ENCODE data around the gene INTS11. TPM values are rescaled to one million over a fixed set of nuclear protein-coding genes. Genes with fewer than 3 reads are reported as not detected.

INTS11 gene
- total and polyA plus RNA-seq, 4 donors, result 26.3 to 40.5 (median 34.5) TPM

DNA sequence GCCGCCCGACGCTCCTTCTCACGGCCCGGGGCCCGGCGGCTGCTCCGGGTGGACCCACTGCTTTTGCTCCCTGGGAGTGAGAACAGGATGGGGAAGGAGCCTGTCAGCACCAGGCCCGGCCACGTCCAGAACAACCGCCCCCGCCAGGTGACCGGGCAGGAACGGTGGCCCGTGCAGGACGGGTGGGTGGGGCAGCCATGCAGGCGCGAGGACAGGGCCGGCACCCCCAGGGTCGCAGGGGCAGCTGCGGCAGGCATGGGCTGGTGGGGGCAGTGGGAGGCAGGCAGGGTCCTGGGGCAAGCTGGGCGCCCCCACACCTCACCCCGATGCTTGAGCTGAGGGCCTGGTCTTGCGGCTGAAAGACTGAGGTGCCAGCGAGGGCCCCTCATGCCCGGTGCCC is 12.0 kb upstream of the INTS11 start (continued):
- TF ChIP-seq, protein P1, sequence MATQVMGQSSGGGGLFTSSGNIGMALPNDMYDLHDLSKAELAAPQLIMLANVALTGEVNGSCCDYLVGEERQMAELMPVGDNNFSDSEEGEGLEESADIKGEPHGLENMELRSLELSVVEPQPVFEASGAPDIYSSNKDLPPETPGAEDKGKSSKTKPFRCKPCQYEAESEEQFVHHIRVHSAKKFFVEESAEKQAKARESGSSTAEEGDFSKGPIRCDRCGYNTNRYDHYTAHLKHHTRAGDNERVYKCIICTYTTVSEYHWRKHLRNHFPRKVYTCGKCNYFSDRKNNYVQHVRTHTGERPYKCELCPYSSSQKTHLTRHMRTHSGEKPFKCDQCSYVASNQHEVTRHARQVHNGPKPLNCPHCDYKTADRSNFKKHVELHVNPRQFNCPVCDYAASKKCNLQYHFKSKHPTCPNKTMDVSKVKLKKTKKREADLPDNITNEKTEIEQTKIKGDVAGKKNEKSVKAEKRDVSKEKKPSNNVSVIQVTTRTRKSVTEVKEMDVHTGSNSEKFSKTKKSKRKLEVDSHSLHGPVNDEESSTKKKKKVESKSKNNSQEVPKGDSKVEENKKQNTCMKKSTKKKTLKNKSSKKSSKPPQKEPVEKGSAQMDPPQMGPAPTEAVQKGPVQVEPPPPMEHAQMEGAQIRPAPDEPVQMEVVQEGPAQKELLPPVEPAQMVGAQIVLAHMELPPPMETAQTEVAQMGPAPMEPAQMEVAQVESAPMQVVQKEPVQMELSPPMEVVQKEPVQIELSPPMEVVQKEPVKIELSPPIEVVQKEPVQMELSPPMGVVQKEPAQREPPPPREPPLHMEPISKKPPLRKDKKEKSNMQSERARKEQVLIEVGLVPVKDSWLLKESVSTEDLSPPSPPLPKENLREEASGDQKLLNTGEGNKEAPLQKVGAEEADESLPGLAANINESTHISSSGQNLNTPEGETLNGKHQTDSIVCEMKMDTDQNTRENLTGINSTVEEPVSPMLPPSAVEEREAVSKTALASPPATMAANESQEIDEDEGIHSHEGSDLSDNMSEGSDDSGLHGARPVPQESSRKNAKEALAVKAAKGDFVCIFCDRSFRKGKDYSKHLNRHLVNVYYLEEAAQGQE (IDR thresholded peaks at IDR 0.05), result no peak
- no peak for TF ChIP-seq HNF4A (conservative IDR thresholded peaks at IDR 0.05)

DNA sequence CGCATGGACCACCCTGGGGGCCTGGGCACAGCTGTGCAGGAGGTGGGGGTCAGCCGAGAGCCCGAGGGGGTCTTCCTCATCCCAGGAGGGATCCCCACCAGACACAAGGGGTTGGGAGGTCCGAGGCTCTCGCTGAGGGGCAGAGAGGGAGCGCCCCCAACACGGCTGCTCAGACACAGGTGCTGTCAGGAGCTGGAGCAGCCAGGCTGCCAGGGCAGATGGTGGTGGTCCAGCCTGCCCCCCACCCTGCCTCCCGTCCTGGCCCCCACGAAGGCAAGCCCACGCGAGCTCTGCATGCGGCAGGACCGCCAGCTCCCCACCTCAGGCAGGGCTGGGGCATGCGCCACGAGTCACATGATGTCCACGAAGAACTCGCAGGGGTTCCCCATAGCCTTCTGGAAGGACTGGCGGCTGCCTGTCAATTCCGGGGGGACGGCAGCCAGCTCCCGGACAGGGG is 11.4 kb upstream of the INTS11 start:
- Histone ChIP-seq H3K4me1 (ENCODE audit: control insufficient read depth in 4 of 4, insufficient read depth in 4 of 4, low read length in 3 of 4) (peaks cover 6 to 21% (median 14%) of the 10 kb centered on the region in 4 donors), H3K27ac (ENCODE audit: low read depth in 1 of 2, low read length in 2 of 2) (no peak overlapping the region), H3K36me3 (ENCODE audit: control insufficient read depth in 4 of 4, insufficient read depth in 3 of 4, low read depth in 1 of 4, low read length in 3 of 4) (peaks cover 0 to 24% (median 14%) of the 10 kb centered on the region in 4 donors), H3K4me3 (ENCODE audit: low read depth in 1 of 3, low read length in 3 of 3) (no peak overlapping the region), H3K9me3 (ENCODE audit: control insufficient read depth in 4 of 4, low read length in 3 of 4) (no peaks in the 10 kb centered on the region), H3K27me3 (ENCODE audit: control insufficient read depth in 4 of 4, insufficient read depth in 4 of 4, low read length in 3 of 4) (no peaks in the 10 kb centered on the region), H3K9ac (ENCODE audit: low read depth in 1 of 2, low read length in 2 of 2) (no peak overlapping the region)
- TF ChIP-seq JUND (IDR thresholded peaks at IDR 0.05) (no peak), EGR1 (IDR thresholded peaks at IDR 0.05; ENCODE audit: low read depth in 2 of 2) (no peak), SP1 (IDR thresholded peaks at IDR 0.05) (no peak)
- DNase-seq (ENCODE audit: low spot score), result no peak
- WGBS, result 94% methylated on average over 21 of the region's 21 CpGs

GRCh38 chr1:1335283-1335682 is 10.8 kb upstream of the INTS11 start:
- DNase-seq (ENCODE audit: low spot score), result no peak
- H3K36me3 ChIP-seq (ENCODE audit: control insufficient read depth in 4 of 4, insufficient read depth in 3 of 4, low read depth in 1 of 4, low read length in 3 of 4), result peaks cover 0 to 22% (median 9%) of the 10 kb centered on the region in 4 donors
- H3K4me1 ChIP-seq (ENCODE audit: control insufficient read depth in 4 of 4, insufficient read depth in 4 of 4, low read length in 3 of 4), result peaks cover 6 to 21% (median 14%) of the 10 kb centered on the region in 4 donors
- no peak overlapping the region for H3K27ac ChIP-seq (ENCODE audit: low read depth in 1 of 2, low read length in 2 of 2)
- H3K9ac ChIP-seq (ENCODE audit: low read depth in 1 of 2, low read length in 2 of 2), result no peak overlapping the region
- H3K9me3 ChIP-seq (ENCODE audit: control insufficient read depth in 4 of 4, low read length in 3 of 4), result no peaks in the 10 kb centered on the region
- TF ChIP-seq HNF4G (IDR thresholded peaks at IDR 0.05), result no peak
- no peak for TF ChIP-seq GABPA (IDR thresholded peaks at IDR 0.05 in 1 of 2, conservative IDR thresholded peaks at IDR 0.05 in 1 of 2)
- TF ChIP-seq JUND (IDR thresholded peaks at IDR 0.05), result no peak
- no peak for TF ChIP-seq FOXA1 (IDR thresholded peaks at IDR 0.05)
- no peak for TF ChIP-seq HNF4A (conservative IDR thresholded peaks at IDR 0.05)
- no peak for TF ChIP-seq RAD21 (IDR thresholded peaks at IDR 0.05)
- no peak for TF ChIP-seq YY1 (IDR thresholded peaks at IDR 0.05)
- TF ChIP-seq TAF1 (conservative IDR thresholded peaks at IDR 0.05), result no peak
- no peak for TF ChIP-seq ZBTB33 (IDR thresholded peaks at IDR 0.05)
- no peak for TF ChIP-seq RXRA (IDR thresholded peaks at IDR 0.05)
- no peak for TF ChIP-seq SP1 (IDR thresholded peaks at IDR 0.05)
- no peak for TF ChIP-seq EGR1 (IDR thresholded peaks at IDR 0.05; ENCODE audit: low read depth in 2 of 2)
- no peak for TF ChIP-seq NR2F2 (IDR thresholded peaks at IDR 0.05)
- TF ChIP-seq, protein P2, sequence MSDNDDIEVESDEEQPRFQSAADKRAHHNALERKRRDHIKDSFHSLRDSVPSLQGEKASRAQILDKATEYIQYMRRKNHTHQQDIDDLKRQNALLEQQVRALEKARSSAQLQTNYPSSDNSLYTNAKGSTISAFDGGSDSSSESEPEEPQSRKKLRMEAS (IDR thresholded peaks at IDR 0.05), result no peak
- WGBS, result 84% methylated on average over 16 of the region's 16 CpGs
- H3K27me3 ChIP-seq (ENCODE audit: control insufficient read depth in 4 of 4, insufficient read depth in 4 of 4, low read length in 3 of 4), result no peaks in the 10 kb centered on the region
- H3K4me3 ChIP-seq (ENCODE audit: low read depth in 1 of 3, low read length in 3 of 3), result no peak overlapping the region

All from liver (tissue), 9 donors.